Measurements from ENCODE around the gene OR52I2. TPM values are rescaled to one million over a fixed set of nuclear protein-coding genes. Genes with fewer than 3 reads are reported as not detected.
A peak's percentile ranks its signal among the peaks of the same experiment; 100 is the strongest.

The OR52I2 gene
- total RNA-seq, 1 donor from 2014 or later, result not detected

- DNase-seq (ENCODE audit: low read depth), result no peak
- no peak for TF ChIP-seq CTCF (conservative IDR thresholded peaks at IDR 0.05; ENCODE audit: low read depth, low read length)
- peak overlapping the region; percentile 88 for H3K4me3 ChIP-seq (ENCODE audit: low read depth, low read length)
These were observed 25.6 kb downstream of the OR52I2 start for GRCh38 chr11:4607096-4607495.

DNA sequence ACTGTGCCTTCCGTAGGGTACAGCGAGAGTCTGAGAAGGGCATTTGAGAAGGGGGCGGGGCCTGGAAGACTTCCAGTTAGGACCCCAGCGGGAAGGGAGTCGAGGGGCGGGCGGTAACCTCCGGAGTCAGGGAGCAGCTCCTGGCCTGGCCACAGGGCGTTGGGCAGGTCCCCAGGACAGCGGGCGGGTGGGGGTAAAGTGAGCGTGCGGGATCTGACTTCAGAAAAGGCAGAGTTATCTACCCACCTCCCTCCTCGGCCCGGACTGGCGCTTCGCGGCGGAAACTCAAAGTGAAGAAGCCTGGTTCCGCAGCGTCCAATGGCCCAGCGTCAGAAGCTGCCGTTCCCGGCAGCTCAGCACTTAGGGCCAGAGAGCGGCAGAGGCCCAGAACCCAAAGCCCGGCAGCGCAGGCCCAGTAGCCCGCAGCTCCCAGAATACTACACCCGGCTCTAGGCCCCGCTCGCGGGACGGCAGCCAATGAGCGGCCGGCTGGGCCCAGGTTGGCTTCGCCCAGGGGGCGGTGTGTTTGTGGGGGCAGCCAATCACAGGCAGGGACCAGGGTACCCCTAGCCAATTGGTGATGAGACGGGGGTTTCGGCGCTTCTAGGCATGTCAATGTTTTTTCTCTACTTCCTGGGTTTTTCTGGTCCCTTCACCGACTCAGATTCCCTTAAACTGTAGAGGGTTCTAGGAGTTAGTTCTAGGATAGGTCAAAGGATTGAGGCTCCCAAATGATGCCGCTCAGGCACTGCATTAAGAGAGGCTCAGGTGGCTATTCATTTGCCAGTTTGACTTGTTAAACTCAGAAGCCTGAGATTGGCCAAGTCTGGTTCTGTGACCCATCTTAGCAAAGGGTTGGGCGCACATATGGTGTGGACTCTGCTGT is 26.5 kb downstream of the OR52I2 start, which contains the start of gene TRIM68:
TRIM68 (minus strand) TSS at position 451 of the 886 bp plus-strand sequence. CDS start 2,727 bp downstream, outside the sequence.
- peak; percentile 55 for DNase-seq (ENCODE audit: low read depth)
- peak within 1 kb of the TSS; percentile 88 for H3K4me3 ChIP-seq (ENCODE audit: low read depth, low read length)
- no peak for TF ChIP-seq CTCF (conservative IDR thresholded peaks at IDR 0.05; ENCODE audit: low read depth, low read length)

- no peak overlapping the region for H3K4me3 ChIP-seq (ENCODE audit: low read depth, low read length)
- TF ChIP-seq CTCF (conservative IDR thresholded peaks at IDR 0.05; ENCODE audit: low read depth, low read length), result no peak
- DNase-seq (ENCODE audit: low read depth), result no peak
These were observed 28.9 kb downstream of the OR52I2 start for GRCh38 chr11:4610258-4610935.

- no peak overlapping the region for H3K4me3 ChIP-seq (ENCODE audit: low read depth, low read length)
- TF ChIP-seq CTCF (conservative IDR thresholded peaks at IDR 0.05; ENCODE audit: low read depth, low read length), result no peak
- no peak for DNase-seq (ENCODE audit: low read depth)
These were observed 30.4 kb downstream of the OR52I2 start for GRCh38 chr11:4611986-4612385.

DNA sequence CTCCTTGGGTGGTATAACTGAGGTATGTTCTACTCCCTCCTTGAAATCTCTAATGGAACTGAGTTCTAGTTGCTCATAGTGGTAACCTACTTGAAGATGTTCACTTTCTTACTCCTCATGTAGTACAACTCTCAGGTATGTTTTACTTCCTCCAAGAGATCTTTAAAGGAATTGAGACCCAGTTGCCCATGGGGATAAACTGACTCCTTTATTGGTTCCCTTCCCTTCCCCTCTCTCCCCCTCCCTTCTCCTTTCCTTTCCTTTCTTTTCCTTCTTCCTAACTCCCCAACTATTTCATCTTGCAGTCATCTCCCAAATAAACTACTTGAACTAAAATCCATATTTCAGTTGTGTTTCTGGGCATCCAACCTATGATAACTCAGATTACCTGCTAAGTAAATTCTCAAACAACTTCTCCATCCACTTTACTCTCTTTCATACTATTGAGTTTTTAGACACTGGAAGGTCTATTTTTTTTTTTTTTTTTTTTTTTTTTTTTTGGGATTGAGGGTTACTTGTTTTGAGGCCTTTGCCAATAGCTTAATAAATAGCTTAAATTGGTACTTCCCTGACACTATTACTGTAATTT is 34.4 kb downstream of the OR52I2 start:
- no peak overlapping the region for H3K4me3 ChIP-seq (ENCODE audit: low read depth, low read length)
- no peak for TF ChIP-seq CTCF (conservative IDR thresholded peaks at IDR 0.05; ENCODE audit: low read depth, low read length)
- DNase-seq (ENCODE audit: low read depth), result no peak

- no peak for DNase-seq (ENCODE audit: low read depth)
- no peak for TF ChIP-seq CTCF (conservative IDR thresholded peaks at IDR 0.05; ENCODE audit: low read depth, low read length)
- no peak overlapping the region for H3K4me3 ChIP-seq (ENCODE audit: low read depth, low read length)
These were observed 38.0 kb downstream of the OR52I2 start for GRCh38 chr11:4619514-4619913.
